Chondrocyte (in vitro differentiated cells): Measurements from ENCODE around the gene APOF. TPM values are rescaled to one million over a fixed set of nuclear protein-coding genes. Genes with fewer than 3 reads are reported as not detected.
A peak's percentile ranks its signal among the peaks of the same experiment; 100 is the strongest.
"Not testable (repeated sequence)": the region's sequence is repeated elsewhere in the genome, so short reads cannot be mapped to it uniquely, and the experiment has no call there.

Experiments
- DNase-seq: peaks from one replicate; pipeline ENCODE4 v3.0.0; 2021; ENCODE audit warnings: mixed read lengths, low spot score
- H3K27ac Mint-ChIP-seq: one replicate; pipeline ENCODE4 v1.8.0; 2021; ENCODE audit warnings: mild to moderate bottlenecking, moderate library complexity, mixed read lengths; ENCODE audit not compliant: unreplicated experiment
- H3K27me3 Mint-ChIP-seq: 2 replicates; pipeline ENCODE4 v1.8.0; 2021; ENCODE audit warnings: low read depth, mixed read lengths
- H3K36me3 Mint-ChIP-seq: 2 replicates; pipeline ENCODE4 v1.8.0; 2021; ENCODE audit warnings: low read depth, mixed read lengths
- H3K4me1 Mint-ChIP-seq: 2 replicates; pipeline ENCODE4 v1.8.0; 2021; ENCODE audit warnings: low read depth, mild to moderate bottlenecking, mixed read lengths
- H3K4me3 Mint-ChIP-seq: one replicate; pipeline ENCODE4 v1.8.0; 2021; ENCODE audit warnings: mild to moderate bottlenecking, moderate library complexity, mixed read lengths; ENCODE audit not compliant: unreplicated experiment
- H3K9me3 Mint-ChIP-seq: 2 replicates; pipeline ENCODE4 v1.8.0; 2021; ENCODE audit warnings: low read depth, mixed read lengths
- total RNA-seq: library from RNA; stranded (reverse); gene quantifications from 3 replicates; pipeline ENCODE4 v1.2.1, GENCODE V29; 2021
- TF ChIP-seq, protein P1 (sequence below): fragments of 200-600 bp; sonication (generic); IDR thresholded peaks from 2 replicates; pipeline ENCODE4 v1.5.0; 2021; ENCODE audit warnings: antibody characterized with exemption, mild to moderate bottlenecking, moderate library complexity

The APOF gene
- total RNA-seq, 1 donor from 2014 or later, result not detected

DNA sequence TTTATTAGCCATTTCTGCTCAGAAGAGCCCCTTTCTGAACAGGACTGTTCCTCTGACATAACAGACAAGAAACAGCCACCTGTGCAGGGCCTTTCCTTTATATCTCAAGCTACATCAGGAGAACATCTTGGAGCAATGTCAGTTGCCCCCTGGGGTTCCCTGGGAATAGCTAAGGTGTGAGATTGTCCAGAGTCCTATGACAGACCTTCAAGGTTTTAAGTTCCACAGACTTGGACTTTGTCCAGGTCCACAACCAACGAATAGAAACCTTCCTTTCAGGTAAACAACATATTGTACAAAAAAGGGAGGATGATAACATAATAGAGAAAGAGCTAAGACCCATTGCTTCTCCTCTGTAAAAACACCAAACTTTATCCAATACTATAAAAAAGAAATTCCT, 21.0 kb downstream of the APOF start:
- Mint-ChIP-seq H3K27ac (no peak overlapping the region), H3K9me3 (no peaks in the 10 kb centered on the region), H3K36me3 (peaks cover 29% of the 10 kb centered on the region), H3K27me3 (no peaks in the 10 kb centered on the region), H3K4me3 (no peak overlapping the region), H3K4me1 (no peaks in the 10 kb centered on the region)
- no peak for DNase-seq
- TF ChIP-seq, protein P1, sequence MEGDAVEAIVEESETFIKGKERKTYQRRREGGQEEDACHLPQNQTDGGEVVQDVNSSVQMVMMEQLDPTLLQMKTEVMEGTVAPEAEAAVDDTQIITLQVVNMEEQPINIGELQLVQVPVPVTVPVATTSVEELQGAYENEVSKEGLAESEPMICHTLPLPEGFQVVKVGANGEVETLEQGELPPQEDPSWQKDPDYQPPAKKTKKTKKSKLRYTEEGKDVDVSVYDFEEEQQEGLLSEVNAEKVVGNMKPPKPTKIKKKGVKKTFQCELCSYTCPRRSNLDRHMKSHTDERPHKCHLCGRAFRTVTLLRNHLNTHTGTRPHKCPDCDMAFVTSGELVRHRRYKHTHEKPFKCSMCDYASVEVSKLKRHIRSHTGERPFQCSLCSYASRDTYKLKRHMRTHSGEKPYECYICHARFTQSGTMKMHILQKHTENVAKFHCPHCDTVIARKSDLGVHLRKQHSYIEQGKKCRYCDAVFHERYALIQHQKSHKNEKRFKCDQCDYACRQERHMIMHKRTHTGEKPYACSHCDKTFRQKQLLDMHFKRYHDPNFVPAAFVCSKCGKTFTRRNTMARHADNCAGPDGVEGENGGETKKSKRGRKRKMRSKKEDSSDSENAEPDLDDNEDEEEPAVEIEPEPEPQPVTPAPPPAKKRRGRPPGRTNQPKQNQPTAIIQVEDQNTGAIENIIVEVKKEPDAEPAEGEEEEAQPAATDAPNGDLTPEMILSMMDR, result no peak

DNA sequence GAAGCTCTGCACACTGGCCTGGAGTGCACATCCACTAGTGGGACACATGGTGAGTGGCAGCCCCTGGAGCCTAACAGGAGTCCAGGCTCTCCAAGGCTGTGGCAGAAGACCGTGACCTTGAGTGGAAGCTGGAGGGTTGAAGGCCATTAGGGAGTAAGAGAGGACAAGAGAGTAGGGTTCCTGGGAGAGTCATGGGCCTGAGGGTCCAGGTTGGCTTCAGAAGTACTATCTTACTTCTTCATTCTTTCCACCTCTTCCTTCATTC, 23.6 kb downstream of the APOF start:
- H3K27ac Mint-ChIP-seq, result peak overlapping the region; percentile 42
- H3K27me3 Mint-ChIP-seq, result no peaks in the 10 kb centered on the region
- peaks cover 18% of the 10 kb centered on the region for H3K36me3 Mint-ChIP-seq
- TF ChIP-seq, protein P1, result no peak
- H3K9me3 Mint-ChIP-seq, result no peaks in the 10 kb centered on the region
- H3K4me3 Mint-ChIP-seq, result no peak overlapping the region
- no peak for DNase-seq
- H3K4me1 Mint-ChIP-seq, result peaks cover 8% of the 10 kb centered on the region

DNA sequence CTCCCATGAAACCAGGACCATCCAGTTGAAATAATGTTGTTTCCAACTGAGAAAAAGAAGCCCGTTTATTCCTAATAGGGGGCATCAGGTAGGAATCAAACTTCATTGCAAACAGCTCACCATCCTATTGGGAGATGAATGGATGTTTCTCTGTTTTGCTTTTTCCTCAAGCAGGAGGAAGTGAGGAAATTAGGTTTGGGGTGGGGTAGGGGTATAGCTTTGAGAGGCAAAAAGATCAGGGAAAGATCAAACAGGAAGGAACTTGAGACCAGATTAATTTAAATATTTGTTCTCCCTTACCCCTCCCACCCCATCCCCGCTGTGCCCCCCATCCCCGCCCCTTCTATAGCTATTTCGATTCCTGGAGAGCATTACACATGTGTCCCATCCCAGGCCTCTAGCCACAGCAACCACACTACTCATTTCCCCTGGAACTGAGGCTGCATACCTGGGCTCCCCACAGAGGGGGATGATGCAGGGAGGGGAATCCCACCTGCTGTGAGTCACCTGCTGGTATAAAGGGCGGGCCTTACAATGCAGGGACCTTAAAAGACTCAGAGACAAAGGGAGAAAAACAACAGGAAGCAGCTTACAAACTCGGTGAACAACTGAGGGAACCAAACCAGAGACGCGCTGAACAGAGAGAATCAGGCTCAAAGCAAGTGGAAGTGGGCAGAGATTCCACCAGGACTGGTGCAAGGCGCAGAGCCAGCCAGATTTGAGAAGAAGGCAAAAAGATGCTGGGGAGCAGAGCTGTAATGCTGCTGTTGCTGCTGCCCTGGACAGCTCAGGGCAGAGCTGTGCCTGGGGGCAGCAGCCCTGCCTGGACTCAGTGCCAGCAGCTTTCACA, 24.1 kb downstream of the APOF start, which contains the start of gene IL23A:
IL23A (plus strand) TSS at position 577 of the 850 bp plus-strand sequence; CDS start at position 738, 161 bp downstream.
- Mint-ChIP-seq H3K36me3 (peaks cover 15% of the 10 kb centered on the region), H3K27me3 (no peaks in the 10 kb centered on the region), H3K9me3 (no peaks in the 10 kb centered on the region), H3K4me1 (peaks cover 11% of the 10 kb centered on the region), H3K27ac (peak within 1 kb of the TSS; percentile 42), H3K4me3 (no peak within 1 kb of the TSS)
- TF ChIP-seq, protein P1, result no peak
- DNase-seq, result no peak

DNA sequence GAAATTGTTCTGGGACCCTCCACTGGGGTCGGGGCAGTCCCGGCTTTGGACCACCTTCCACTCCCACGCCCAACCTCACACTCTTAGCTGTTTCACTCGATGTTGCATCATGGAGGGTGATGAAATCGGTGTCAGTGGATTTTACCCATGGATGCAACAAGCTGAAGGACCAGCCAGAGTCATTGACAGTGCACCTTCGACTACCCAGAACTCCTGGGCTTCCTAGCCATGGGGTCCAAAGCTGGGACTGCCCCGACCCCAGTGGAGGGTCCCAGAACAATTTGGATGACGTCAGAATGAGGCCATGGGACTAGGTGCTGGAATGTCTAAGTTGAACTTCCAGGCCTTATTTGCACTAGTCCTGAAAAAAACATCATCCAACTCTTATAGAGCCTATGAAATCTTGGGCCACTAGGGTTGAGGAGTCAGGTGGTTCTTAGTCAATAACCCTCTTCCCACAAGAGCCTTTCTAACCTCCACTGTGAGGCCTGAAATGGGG, 24.9 kb downstream of the APOF start:
- H3K4me3 Mint-ChIP-seq, result no peak overlapping the region
- DNase-seq, result no peak
- H3K36me3 Mint-ChIP-seq, result peaks cover 8% of the 10 kb centered on the region
- H3K27me3 Mint-ChIP-seq, result no peaks in the 10 kb centered on the region
- no peak overlapping the region for H3K27ac Mint-ChIP-seq
- TF ChIP-seq, protein P1, result no peak
- H3K9me3 Mint-ChIP-seq, result no peaks in the 10 kb centered on the region
- peaks cover 18% of the 10 kb centered on the region for H3K4me1 Mint-ChIP-seq

DNA sequence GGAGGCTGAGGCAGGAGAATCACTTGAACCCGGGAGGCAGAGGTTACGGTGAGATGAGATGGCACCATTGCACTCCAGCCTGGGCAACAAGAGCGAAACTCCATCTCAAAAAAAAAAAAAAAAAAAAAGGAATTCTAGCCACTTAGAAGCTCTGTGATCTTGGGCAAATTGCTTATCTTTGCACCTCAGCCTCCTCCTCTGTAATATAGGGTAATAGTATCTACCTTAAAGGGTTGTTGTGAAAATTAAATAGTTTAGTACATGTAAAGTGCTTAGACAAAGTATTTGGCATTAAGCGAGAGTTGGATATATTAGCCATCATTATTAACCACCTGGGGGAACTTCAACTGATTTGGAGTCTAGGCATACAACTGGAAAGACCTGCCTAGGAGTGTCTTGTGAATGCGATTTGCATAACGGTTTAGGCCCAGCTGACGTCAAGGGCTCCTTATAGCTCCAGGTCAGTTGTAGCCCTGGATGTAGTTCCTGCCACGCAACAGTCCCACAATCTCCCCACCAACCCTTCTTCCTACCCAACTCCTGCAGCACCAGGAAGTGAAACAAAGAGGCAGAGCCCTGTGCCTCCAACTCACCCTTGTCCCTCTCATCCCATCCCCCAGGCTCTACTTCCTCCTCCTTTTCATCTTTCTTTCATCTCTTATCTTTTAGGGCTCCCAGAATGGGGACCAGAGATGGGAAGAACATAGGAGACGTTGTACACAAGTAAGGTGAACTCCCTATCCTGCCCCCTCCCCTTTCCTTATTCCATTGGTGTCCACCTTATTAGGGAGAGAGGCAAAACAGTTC, 26.1 kb downstream of the APOF start:
- Mint-ChIP-seq H3K27me3 (no peaks in the 10 kb centered on the region), H3K36me3 (peaks cover 3% of the 10 kb centered on the region), H3K9me3 (no peaks in the 10 kb centered on the region), H3K4me3 (no peak overlapping the region), H3K4me1 (peaks cover 23% of the 10 kb centered on the region), H3K27ac (peak overlapping the region; percentile 1)
- TF ChIP-seq, protein P1, result no peak
- DNase-seq, result no peak

DNA sequence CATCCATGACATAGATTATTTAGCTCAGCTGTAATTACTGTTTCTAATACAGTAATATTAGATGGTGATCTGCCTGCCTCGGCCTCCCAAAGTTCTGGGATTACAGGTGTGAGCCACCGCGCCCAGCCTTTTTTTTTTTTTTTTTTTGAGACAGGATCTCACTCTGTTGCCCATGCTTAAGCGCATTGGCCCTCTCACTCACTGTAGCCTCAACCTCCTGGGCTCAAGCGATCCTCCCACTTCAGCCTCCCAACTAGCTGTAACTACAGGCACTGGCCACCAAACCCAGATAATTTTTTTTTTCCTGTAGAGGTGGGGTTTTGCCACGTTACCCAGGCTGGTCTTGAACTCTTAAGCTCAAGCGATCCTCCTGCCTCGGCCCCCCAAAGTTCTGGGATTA, 27.1 kb downstream of the APOF start:
- H3K27me3 Mint-ChIP-seq, H3K36me3 Mint-ChIP-seq, DNase-seq, H3K9me3 Mint-ChIP-seq, H3K27ac Mint-ChIP-seq, H3K4me3 Mint-ChIP-seq: not testable (repeated sequence)
- peaks cover 23% of the 10 kb centered on the region for H3K4me1 Mint-ChIP-seq
